Central memory CD8-positive, alpha-beta T cell (primary cell): ENCODE data around the gene THAP7.
A peak's percentile ranks its signal among the peaks of the same experiment; 100 is the strongest.

Experiments used
- ATAC-seq: fragments of 150-1000 bp; cut with Tn5 transposase; replicated peaks from 2 replicates; pipeline ENCODE4 v1.10.0; 2022; ENCODE audit warnings: mild to moderate bottlenecking, moderate FRiP score, moderate number of reproducible peaks; ENCODE audit not compliant: poor library complexity, severe bottlenecking; ENCODE audit errors: extremely low read depth
- DNase-seq, 2 donors: peaks; one replicate each; pipeline ENCODE4 v3.0.0; 2021; ENCODE audit warnings: low spot score in 2 of 2
- H3K27ac Mint-ChIP-seq: one replicate; pipeline ENCODE4 v1.8.0; 2022; ENCODE audit warnings: low read depth, mild to moderate bottlenecking, moderate library complexity, mixed read lengths
- H3K27me3 Mint-ChIP-seq: one replicate; pipeline ENCODE4 v1.8.0; 2022; ENCODE audit warnings: mixed read lengths
- H3K36me3 Mint-ChIP-seq: one replicate; pipeline ENCODE4 v1.8.0; 2022; ENCODE audit warnings: mild to moderate bottlenecking, moderate library complexity, mixed read lengths; ENCODE audit not compliant: insufficient read depth
- H3K4me1 Mint-ChIP-seq: one replicate; pipeline ENCODE4 v1.8.0; 2022; ENCODE audit warnings: mixed read lengths
- H3K4me3 Mint-ChIP-seq: one replicate; pipeline ENCODE4 v1.8.0; 2022; ENCODE audit warnings: mild to moderate bottlenecking, moderate library complexity, mixed read lengths
- H3K9me3 Mint-ChIP-seq: one replicate; pipeline ENCODE4 v1.8.0; 2022; ENCODE audit warnings: mixed read lengths

The THAP7 gene

GRCh38 chr22:20963201-20964052 is 38.5 kb downstream of the THAP7 start:
- DNase-seq (no peak), ATAC-seq (no peak)
- Mint-ChIP-seq H3K27ac (no peak overlapping the region), H3K36me3 (peaks cover 1% of the 10 kb centered on the region), H3K4me1 (peaks cover 6% of the 10 kb centered on the region), H3K27me3 (peaks cover 34% of the 10 kb centered on the region), H3K4me3 (peak overlapping the region; percentile 66), H3K9me3 (no peaks in the 10 kb centered on the region)

GRCh38 chr22:20962491-20962945 is 39.4 kb downstream of the THAP7 start:
- no peaks in the 10 kb centered on the region for H3K9me3 Mint-ChIP-seq
- ATAC-seq = no peak
- peaks cover 43% of the 10 kb centered on the region for H3K27me3 Mint-ChIP-seq
- peaks cover 6% of the 10 kb centered on the region for H3K4me1 Mint-ChIP-seq
- no peak for DNase-seq
- peaks cover 2% of the 10 kb centered on the region for H3K36me3 Mint-ChIP-seq
- H3K4me3 Mint-ChIP-seq = no peak overlapping the region
- H3K27ac Mint-ChIP-seq = no peak overlapping the region

DNA sequence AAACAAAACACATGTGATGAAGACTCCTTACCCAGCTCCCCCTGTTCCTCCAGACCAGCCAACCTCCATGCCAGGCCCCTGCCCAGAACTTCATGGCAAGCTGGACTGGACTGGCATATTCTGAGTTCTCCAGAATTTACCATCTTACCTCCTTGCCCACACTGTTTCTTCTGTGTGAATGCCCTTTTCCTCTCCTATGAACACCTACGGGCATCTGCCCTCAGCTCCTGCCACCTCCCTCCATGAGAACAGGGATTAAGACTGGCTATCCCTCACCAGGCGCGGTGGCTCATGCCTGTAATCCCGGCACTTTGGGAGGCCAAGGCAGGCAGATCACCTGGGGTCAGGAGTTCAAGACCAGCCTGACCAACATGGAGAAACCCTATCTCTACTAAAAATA is 41.3 kb downstream of the THAP7 start:
- H3K27ac Mint-ChIP-seq = no peak overlapping the region

DNA sequence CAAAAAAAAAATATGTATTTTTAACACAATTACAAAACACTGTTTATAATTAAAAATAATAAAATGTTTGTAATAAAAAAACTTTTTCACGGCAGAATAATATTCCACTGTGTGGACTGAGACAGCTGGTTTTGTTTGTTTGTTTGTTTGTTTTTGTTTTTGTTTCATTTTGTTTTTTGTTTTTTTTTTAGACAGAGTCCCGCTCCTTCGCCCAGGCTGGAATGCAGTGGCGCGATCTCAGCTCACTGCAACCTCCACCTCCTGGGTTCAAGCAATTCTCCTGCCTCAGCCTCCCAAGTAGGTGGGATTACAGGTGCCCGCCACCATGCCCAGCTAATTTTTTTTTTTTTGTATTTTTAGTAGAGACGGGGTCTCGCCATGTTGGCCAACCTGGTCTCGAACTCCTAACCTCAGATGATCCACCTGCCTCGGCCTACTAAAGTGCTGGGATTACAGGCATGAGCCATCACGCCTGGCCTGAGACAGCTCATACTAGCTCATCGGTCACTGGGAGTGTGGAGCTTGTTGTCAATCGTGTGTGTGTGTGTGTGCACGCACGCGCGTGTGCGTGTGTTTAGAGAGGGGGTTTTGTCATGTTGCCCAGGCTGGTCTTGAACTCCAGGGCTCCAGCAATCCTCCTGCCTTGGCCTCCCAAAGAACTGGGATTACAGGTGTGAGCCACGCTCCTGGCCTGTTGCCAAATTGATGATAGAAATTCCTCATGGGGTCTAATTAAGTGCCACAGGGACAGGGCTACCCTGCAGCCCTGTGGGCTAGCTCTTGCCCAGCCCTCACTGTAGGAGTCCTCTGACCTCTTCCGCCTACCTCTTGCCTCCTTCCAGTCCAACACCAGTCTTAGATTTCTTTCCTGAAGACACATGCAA is 42.1 kb downstream of the THAP7 start:
- H3K4me3 Mint-ChIP-seq = no peak overlapping the region
- peaks cover 51% of the 10 kb centered on the region for H3K27me3 Mint-ChIP-seq
- DNase-seq (no peak), ATAC-seq (no peak)
- peaks cover 3% of the 10 kb centered on the region for H3K36me3 Mint-ChIP-seq
- no peaks in the 10 kb centered on the region for H3K9me3 Mint-ChIP-seq
- H3K27ac Mint-ChIP-seq = no peak overlapping the region
- peaks cover 6% of the 10 kb centered on the region for H3K4me1 Mint-ChIP-seq

More for the DNA sequence above, 41.3 kb downstream of the THAP7 start:
- H3K36me3 Mint-ChIP-seq = peaks cover 3% of the 10 kb centered on the region
- peaks cover 52% of the 10 kb centered on the region for H3K27me3 Mint-ChIP-seq
- H3K9me3 Mint-ChIP-seq = no peaks in the 10 kb centered on the region
- H3K4me3 Mint-ChIP-seq = no peak overlapping the region
- no peak for ATAC-seq
- H3K4me1 Mint-ChIP-seq = peaks cover 6% of the 10 kb centered on the region
- DNase-seq = no peak

GRCh38 chr22:20957683-20958431 is 44.1 kb downstream of the THAP7 start:
- peak; percentile 40 for ATAC-seq
- DNase-seq = no peak
- peaks cover 31% of the 10 kb centered on the region for H3K27me3 Mint-ChIP-seq
- H3K9me3 Mint-ChIP-seq = no peaks in the 10 kb centered on the region
- H3K4me3 Mint-ChIP-seq = peak overlapping the region; percentile 56
- H3K4me1 Mint-ChIP-seq = no peaks in the 10 kb centered on the region
- no peak overlapping the region for H3K27ac Mint-ChIP-seq
- H3K36me3 Mint-ChIP-seq = peaks cover 10% of the 10 kb centered on the region

- no peaks in the 10 kb centered on the region for H3K4me1 Mint-ChIP-seq
- H3K27me3 Mint-ChIP-seq = peaks cover 31% of the 10 kb centered on the region
- H3K9me3 Mint-ChIP-seq = no peaks in the 10 kb centered on the region
- DNase-seq = no peak
- peak overlapping the region; percentile 56 for H3K4me3 Mint-ChIP-seq
- peaks cover 16% of the 10 kb centered on the region for H3K36me3 Mint-ChIP-seq
- no peak for ATAC-seq
- no peak overlapping the region for H3K27ac Mint-ChIP-seq
Observed at GRCh38 chr22:20957102-20957682, 44.7 kb downstream of the THAP7 start.

- DNase-seq = no peak
- peaks cover 31% of the 10 kb centered on the region for H3K27me3 Mint-ChIP-seq
Observed at GRCh38 chr22:20956258-20957101, 45.4 kb downstream of the THAP7 start.

GRCh38 chr22:20955548-20955947 is 46.4 kb downstream of the THAP7 start:
- DNase-seq = no peak
- Mint-ChIP-seq H3K27ac (no peak overlapping the region), H3K4me3 (no peak overlapping the region), H3K36me3 (peaks cover 30% of the 10 kb centered on the region), H3K27me3 (peaks cover 27% of the 10 kb centered on the region), H3K4me1 (no peaks in the 10 kb centered on the region), H3K9me3 (no peaks in the 10 kb centered on the region)
- no peak for ATAC-seq

More at GRCh38 chr22:20956258-20957101, 45.4 kb downstream of the THAP7 start:
- Mint-ChIP-seq H3K36me3 (peaks cover 21% of the 10 kb centered on the region), H3K4me3 (peak overlapping the region; percentile 56), H3K9me3 (no peaks in the 10 kb centered on the region), H3K27ac (no peak overlapping the region), H3K4me1 (no peaks in the 10 kb centered on the region)
- ATAC-seq = no peak

- no peaks in the 10 kb centered on the region for H3K4me1 Mint-ChIP-seq
Observed at GRCh38 chr22:20953668-20954500, 48.0 kb downstream of the THAP7 start.

DNA sequence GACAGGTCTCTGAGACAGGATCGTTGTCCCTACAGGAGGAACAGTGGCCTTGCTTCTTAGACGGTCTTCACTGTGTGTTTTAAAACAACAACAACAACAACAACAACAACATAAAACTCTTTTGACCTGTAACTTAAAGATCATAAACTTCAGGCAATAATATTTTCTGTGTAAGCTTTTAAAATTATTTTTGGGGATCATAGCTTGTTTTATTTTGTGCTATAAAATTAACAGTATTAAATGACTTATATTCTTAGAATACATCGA is 48.6 kb downstream of the THAP7 start:
- Mint-ChIP-seq H3K27ac (no peak overlapping the region), H3K9me3 (no peaks in the 10 kb centered on the region), H3K4me1 (peaks cover 1% of the 10 kb centered on the region), H3K4me3 (no peak overlapping the region), H3K36me3 (peaks cover 44% of the 10 kb centered on the region), H3K27me3 (peaks cover 17% of the 10 kb centered on the region)
- ATAC-seq (no peak), DNase-seq (no peak)

More at GRCh38 chr22:20953668-20954500, 48.0 kb downstream of the THAP7 start:
- DNase-seq (no peak), ATAC-seq (no peak)
- Mint-ChIP-seq H3K4me3 (no peak overlapping the region), H3K36me3 (peaks cover 44% of the 10 kb centered on the region), H3K27ac (no peak overlapping the region), H3K9me3 (no peaks in the 10 kb centered on the region), H3K27me3 (peaks cover 19% of the 10 kb centered on the region)
